ENCODE measurements around the gene RARB. TPM values are rescaled to one million over a fixed set of nuclear protein-coding genes. Genes with fewer than 3 reads are reported as not detected.

RARB gene
- 10 to 100 TPM; 21.5 to 21.9 TPM for total RNA-seq
- polyA plus RNA-seq (2013, experiment 1 of 2) = 10.8 TPM
- polyA plus RNA-seq (2013, experiment 2 of 2) = 8.2 TPM
- long read RNA-seq, experiment 1, transcript RARB-201 (8 exons, 3,084 nt) = major isoform, 6 of 8 reads
- long read RNA-seq, experiment 1, partial matches to known transcripts = 1 of 8 reads
- long read RNA-seq, experiment 1, other reads (novel, unspliced or antisense) = 1 of 8 reads
- long read RNA-seq, experiment 2, transcript RARB-201 (8 exons, 3,084 nt) = major isoform, 65 of 86 reads
- long read RNA-seq, experiment 2, partial matches to known transcripts = 4 of 86 reads
- long read RNA-seq, experiment 2, other reads (novel, unspliced or antisense) = 13 of 86 reads
- long read RNA-seq, experiment 3, transcript RARB-201 (8 exons, 3,084 nt) = major isoform, 66 of 92 reads
- long read RNA-seq, experiment 3, partial matches to known transcripts = 8 of 92 reads
- long read RNA-seq, experiment 3, other reads (novel, unspliced or antisense) = 16 of 92 reads
- long read RNA-seq, experiment 4, transcript RARB-201 (8 exons, 3,084 nt) = major isoform, 9 of 12 reads
- long read RNA-seq, experiment 4, partial matches to known transcripts = 1 of 12 reads
- long read RNA-seq, experiment 4, other reads (novel, unspliced or antisense) = 2 of 12 reads

- H3K36me3 ChIP-seq (ENCODE audit: control insufficient read depth, insufficient read depth, low read length) = no peaks in the 10 kb centered on the region
- peaks cover 10% of the 10 kb centered on the region for H3K27me3 Mint-ChIP-seq (ENCODE audit: insufficient read depth)
- H3K27ac ChIP-seq (ENCODE audit: low read depth, low read length) = peak within 1 kb of the TSS; percentile 69
- no peaks in the 10 kb centered on the region for H3K9me3 ChIP-seq (ENCODE audit: control insufficient read depth, low read length)
- no peaks in the 10 kb centered on the region for H3K36me3 Mint-ChIP-seq (ENCODE audit: low read depth)
- peak within 1 kb of the TSS; percentile 95 for H3K27ac Mint-ChIP-seq
- peak within 1 kb of the TSS; percentile 90 for H3K4me3 Mint-ChIP-seq
- no peak for TF ChIP-seq CTCF (conservative IDR thresholded peaks at IDR 0.05)
- no peaks in the 10 kb centered on the region for H3K9me3 Mint-ChIP-seq
- peaks cover 12% of the 10 kb centered on the region for H3K4me1 ChIP-seq (ENCODE audit: control insufficient read depth, insufficient read depth, low read length)
- no peaks in the 10 kb centered on the region for H3K27me3 ChIP-seq (ENCODE audit: control insufficient read depth, insufficient read depth, low read length, poor library complexity, severe bottlenecking)
- peak within 1 kb of the TSS; percentile 82 for H3K9ac ChIP-seq (ENCODE audit: extremely low read depth, low read length, poor library complexity, severe bottlenecking)
- WGBS, 2 experiments (ENCODE audit: insufficient coverage in 1 of 2, insufficient read length in 1 of 2) = 6 to 18% methylated on average over 13 to 27 of the region's 27 CpGs
- H3K4me3 ChIP-seq (ENCODE audit: low read length) = peak within 1 kb of the TSS; percentile 94
- H3K4me1 Mint-ChIP-seq = peaks cover 44% of the 10 kb centered on the region
- peak; percentile 88 for DNase-seq
These were observed at the start of gene RARB for GRCh38 chr3:25427942-25428788. Gene RARB (plus strand): TSS chr3:25428263. CDS start chr3:25428732, 469 bp downstream.

- no peak overlapping the region for H3K27ac Mint-ChIP-seq
These were observed 49.2 kb upstream of the RARB start for GRCh38 chr3:25378786-25379311.

More at GRCh38 chr3:25378786-25379311, 49.2 kb upstream of the RARB start:
- no peak overlapping the region for H3K27ac ChIP-seq (ENCODE audit: low read depth, low read length)
- no peaks in the 10 kb centered on the region for H3K4me1 Mint-ChIP-seq
- H3K27me3 Mint-ChIP-seq (ENCODE audit: insufficient read depth) = no peaks in the 10 kb centered on the region
- H3K4me3 ChIP-seq (ENCODE audit: low read length) = no peak overlapping the region
- no peaks in the 10 kb centered on the region for H3K4me1 ChIP-seq (ENCODE audit: control insufficient read depth, insufficient read depth, low read length)
- 82% methylated on average over 2 of the region's 2 CpGs; no CpG with 5 or more reads in 1 of the 2 experiments for WGBS, 2 experiments (ENCODE audit: insufficient coverage in 1 of 2, insufficient read length in 1 of 2)
- no peaks in the 10 kb centered on the region for H3K36me3 Mint-ChIP-seq (ENCODE audit: low read depth)
- no peak for DNase-seq
- H3K36me3 ChIP-seq (ENCODE audit: control insufficient read depth, insufficient read depth, low read length) = no peaks in the 10 kb centered on the region
- no peaks in the 10 kb centered on the region for H3K27me3 ChIP-seq (ENCODE audit: control insufficient read depth, insufficient read depth, low read length, poor library complexity, severe bottlenecking)
- no peaks in the 10 kb centered on the region for H3K9me3 Mint-ChIP-seq
- TF ChIP-seq CTCF (conservative IDR thresholded peaks at IDR 0.05) = no peak
- no peak overlapping the region for H3K4me3 Mint-ChIP-seq
- H3K9ac ChIP-seq (ENCODE audit: extremely low read depth, low read length, poor library complexity, severe bottlenecking) = no peak overlapping the region
- no peaks in the 10 kb centered on the region for H3K9me3 ChIP-seq (ENCODE audit: control insufficient read depth, low read length)
